Measurements from ENCODE around the gene DCAF8.

DNA sequence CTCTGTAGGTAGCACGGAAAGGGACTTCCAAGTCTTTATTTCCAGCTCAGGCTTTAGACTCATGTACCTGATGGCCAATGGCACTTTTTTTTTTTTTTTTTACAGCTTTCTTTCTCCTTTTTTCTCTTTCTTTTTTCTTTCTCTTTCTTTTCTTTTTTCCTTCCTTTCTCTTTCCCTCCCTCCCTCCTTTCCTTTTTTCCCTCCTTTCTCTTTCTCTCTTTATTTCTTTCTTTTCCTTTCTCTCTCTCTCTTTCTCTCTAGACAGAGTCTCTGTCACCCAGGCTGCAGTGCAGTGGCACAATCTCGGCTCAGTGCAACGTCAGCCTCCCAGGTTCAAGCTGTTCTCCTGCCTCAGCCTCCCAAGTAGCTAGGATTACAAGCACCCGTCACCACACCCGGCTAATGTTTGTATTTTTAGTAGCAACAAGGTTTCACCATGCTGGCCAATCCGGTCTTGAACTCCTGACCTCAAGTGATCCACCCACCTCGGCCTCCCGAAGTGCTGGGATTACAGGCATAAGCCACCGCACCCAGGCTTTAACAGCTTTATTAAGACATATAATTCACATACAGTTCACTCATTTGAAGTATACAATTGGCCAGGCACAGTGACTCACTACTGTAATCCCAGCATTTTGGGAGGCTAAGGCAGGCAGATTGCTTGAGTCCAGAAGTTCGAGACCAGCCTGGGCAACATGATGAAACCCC, 5.1 kb upstream of the DCAF8 start:
- TF ChIP-seq, protein P1, sequence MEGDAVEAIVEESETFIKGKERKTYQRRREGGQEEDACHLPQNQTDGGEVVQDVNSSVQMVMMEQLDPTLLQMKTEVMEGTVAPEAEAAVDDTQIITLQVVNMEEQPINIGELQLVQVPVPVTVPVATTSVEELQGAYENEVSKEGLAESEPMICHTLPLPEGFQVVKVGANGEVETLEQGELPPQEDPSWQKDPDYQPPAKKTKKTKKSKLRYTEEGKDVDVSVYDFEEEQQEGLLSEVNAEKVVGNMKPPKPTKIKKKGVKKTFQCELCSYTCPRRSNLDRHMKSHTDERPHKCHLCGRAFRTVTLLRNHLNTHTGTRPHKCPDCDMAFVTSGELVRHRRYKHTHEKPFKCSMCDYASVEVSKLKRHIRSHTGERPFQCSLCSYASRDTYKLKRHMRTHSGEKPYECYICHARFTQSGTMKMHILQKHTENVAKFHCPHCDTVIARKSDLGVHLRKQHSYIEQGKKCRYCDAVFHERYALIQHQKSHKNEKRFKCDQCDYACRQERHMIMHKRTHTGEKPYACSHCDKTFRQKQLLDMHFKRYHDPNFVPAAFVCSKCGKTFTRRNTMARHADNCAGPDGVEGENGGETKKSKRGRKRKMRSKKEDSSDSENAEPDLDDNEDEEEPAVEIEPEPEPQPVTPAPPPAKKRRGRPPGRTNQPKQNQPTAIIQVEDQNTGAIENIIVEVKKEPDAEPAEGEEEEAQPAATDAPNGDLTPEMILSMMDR (conservative IDR thresholded peaks at IDR 0.05; ENCODE audit: low read depth, low read length): no peak
- TF ChIP-seq FOS (IDR thresholded peaks at IDR 0.05; ENCODE audit: low read depth, low read length): no peak
- no peak for TF ChIP-seq POLR2A (IDR thresholded peaks at IDR 0.05; ENCODE audit: low read depth, low read length)
- TF ChIP-seq RAD21 (IDR thresholded peaks at IDR 0.05; ENCODE audit: low read length): no peak
- TF ChIP-seq RFX5 (IDR thresholded peaks at IDR 0.05; ENCODE audit: low read depth, low read length): no peak
- TF ChIP-seq NFE2L2 (IDR thresholded peaks at IDR 0.05; ENCODE audit: low read depth, low read length): no peak
- no peak for TF ChIP-seq MAFK (IDR thresholded peaks at IDR 0.05; ENCODE audit: low read depth, low read length)
- TF ChIP-seq RCOR1 (IDR thresholded peaks at IDR 0.05; ENCODE audit: insufficient replicate concordance, low read length): no peak
- TF ChIP-seq USF2 (IDR thresholded peaks at IDR 0.05; ENCODE audit: low read depth, low read length): no peak
- no peak for TF ChIP-seq BHLHE40 (IDR thresholded peaks at IDR 0.05; ENCODE audit: low read depth, low read length)
- TF ChIP-seq SMC3 (IDR thresholded peaks at IDR 0.05; ENCODE audit: low read depth, low read length): no peak
- TF ChIP-seq MAZ (IDR thresholded peaks at IDR 0.05; ENCODE audit: borderline replicate concordance, low read depth, low read length): no peak
- TF ChIP-seq MXI1 (IDR thresholded peaks at IDR 0.05; ENCODE audit: borderline replicate concordance, low read depth, low read length): no peak

Measured in IMR-90 (cell line).